ENCODE results near the gene LZTFL1. TPM values are rescaled to one million over a fixed set of nuclear protein-coding genes. Genes with fewer than 3 reads are reported as not detected.

Gene LZTFL1
- total and polyA plus RNA-seq, 2 experiments from 2014 or later = 6.3 to 13.9 TPM

GRCh38 chr3:45868213-45868612, 26.3 kb upstream of the LZTFL1 start (continued):
- no peak for TF ChIP-seq ZNF462 (CRISPR knock-in tag; IDR thresholded peaks at IDR 0.05)
- TF ChIP-seq EZH2phosphoT487 (IDR thresholded peaks at IDR 0.05; ENCODE audit: unreplicated experiment) = no peak
- TF ChIP-seq CREB1 (CRISPR knock-in tag; IDR thresholded peaks at IDR 0.05; ENCODE audit: low read depth) = no peak
- TF ChIP-seq EZH2 (IDR thresholded peaks at IDR 0.05; ENCODE audit: low read depth, unreplicated experiment) = no peak
- no peak for TF ChIP-seq ZNF331 (CRISPR knock-in tag; IDR thresholded peaks at IDR 0.05; ENCODE audit: low read depth)
- no peak for TF ChIP-seq STAT1 (IDR thresholded peaks at IDR 0.05; ENCODE audit: unreplicated experiment)
- TF ChIP-seq CTCF (conservative IDR thresholded peaks at IDR 0.05; ENCODE audit: low read depth in 2 of 2) = no peak
- no peak for TF ChIP-seq JUNB (IDR thresholded peaks at IDR 0.05; ENCODE audit: unreplicated experiment)
- no peak for TF ChIP-seq POLR2AphosphoS5 (IDR thresholded peaks at IDR 0.05; ENCODE audit: low read depth)

- H3K4me3 ChIP-seq = no peak overlapping the region
- no peak overlapping the region for H3K4me2 ChIP-seq
- no peak for TF ChIP-seq ETS1 (IDR thresholded peaks at IDR 0.05)
These were observed 23.6 kb upstream of the LZTFL1 start for GRCh38 chr3:45865563-45865962.

More at GRCh38 chr3:45865563-45865962, 23.6 kb upstream of the LZTFL1 start:
- Histone ChIP-seq H2AFZ (no peak overlapping the region), H4K20me1 (replicated peaks; ENCODE audit: insufficient read depth) (no peaks in the 10 kb centered on the region), H3F3A (replicated peaks; ENCODE audit: low read depth) (no peaks in the 10 kb centered on the region), H3K27ac (ENCODE audit: low read depth) (no peak overlapping the region), H3K36me3 (ENCODE audit: insufficient read depth) (no peaks in the 10 kb centered on the region), H3K9me2 (ENCODE audit: insufficient read depth) (no peaks in the 10 kb centered on the region), H3K4me1 (ENCODE audit: insufficient read depth) (no peaks in the 10 kb centered on the region), H3K27me3 (ENCODE audit: insufficient read depth) (no peaks in the 10 kb centered on the region), H3K79me2 (replicated peaks; ENCODE audit: insufficient read depth) (no peaks in the 10 kb centered on the region)
- ATAC-seq (no peak), DNase-seq (ENCODE audit: low spot score) (no peak)
- Mint-ChIP-seq H3K27ac (no peak overlapping the region), H3K4me1 (no peaks in the 10 kb centered on the region), H3K4me3 (no peak overlapping the region), H3K27me3 (ENCODE audit: insufficient read depth, low read depth, poor library complexity) (peaks cover 3% of the 10 kb centered on the region), H3K36me3 (ENCODE audit: low read depth) (no peaks in the 10 kb centered on the region), H3K9me3 (no peaks in the 10 kb centered on the region)

Data from GM23338 (cell line).